Right lobe of liver (tissue), 6 donors: ENCODE data around the gene MAML3. TPM values are rescaled to one million over a fixed set of nuclear protein-coding genes. Genes with fewer than 3 reads are reported as not detected.

Experiments used
- ATAC-seq, 4 donors: fragments of 200-7000 bp; cut with Tn5 transposase; one replicate each; pipeline ENCODE4 v1.9.1; 2020; ENCODE audit warnings: mild to moderate bottlenecking in 4 of 4, moderate library complexity in 4 of 4
- DNase-seq, 3 donors: peaks; one replicate each; pipeline ENCODE4 v3.0.0-alpha.2; 2020
- H3K27ac ChIP-seq, 3 donors: fragments of 200-600 bp; one replicate each; pipeline ENCODE4 v1.8.0; 2022
- H3K27me3 ChIP-seq, 2 donors: fragments of 200-600 bp; one replicate each; pipeline ENCODE4 v1.8.0; 2022
- H3K36me3 ChIP-seq, 4 donors: fragments of 200-600 bp; sonication (generic) in 1 of 4; one replicate each; pipeline versions ENCODE4 v1.5.1 to v1.8.0; 2017 to 2022; ENCODE audit warnings: control low read depth in 1 of 4
- H3K4me1 ChIP-seq, 4 donors: fragments of 200-600 bp; sonication (generic) in 1 of 4; one replicate each; pipeline versions ENCODE4 v1.5.1 to v1.8.0; 2017 to 2022; ENCODE audit warnings: control low read depth in 1 of 4
- H3K4me3 ChIP-seq, 3 donors: fragments of 200-600 bp; one replicate each; pipeline ENCODE4 v1.8.0; 2022
- H3K9me3 ChIP-seq, 4 donors: fragments of 200-600 bp; sonication (generic) in 1 of 4; one replicate each; pipeline versions ENCODE4 v1.5.1 to v1.8.0; 2017 to 2022; ENCODE audit warnings: control low read depth in 1 of 4
- CTCF ChIP-seq, 4 donors: fragments of 200-600 bp in 3 of 4; fragments of 450-650 bp in 1 of 4; IDR thresholded peaks; one replicate each; pipeline versions ENCODE4 v1.5.1 to v1.8.0; 2016 to 2022; ENCODE audit warnings: antibody characterized with exemption in 4 of 4, mild to moderate bottlenecking in 2 of 4
- POLR2A ChIP-seq: fragments of 450-650 bp; IDR thresholded peaks from one replicate; pipeline ENCODE4 v1.6.1; 2017; ENCODE audit warnings: antibody characterized with exemption, mild to moderate bottlenecking
- WGBS: methylation state at CpG from one replicate; pipeline ENCODE4 v1.1.6; 2018; ENCODE audit warnings: low coverage, low lambda C conversion rate; ENCODE audit not compliant: insufficient coverage; ENCODE audit errors: missing lambda C conversion rate; 5-methylcytosine and 5-hydroxymethylcytosine counted together
- intact Hi-C, 2 donors: fragments of 100-400 bp; cut with DNase I; formaldehyde crosslinking; loops; one replicate each; pipeline versions ENCODE4 v1.11.2 to v1.14.1; 2022
- total RNA-seq, 6 experiments: library from RNA; depleted of rRNA in 2 of 6; stranded (reverse); fragments of >200 nt in 2 of 6; fragmentation: NEBNext Ultra II Directional in 3 of 6; extraction: Animal tissue kit (Norgen Biotek cat#: 25700) in 3 of 6; gene quantifications; one replicate each; pipeline versions ENCODE4 v1.1.0 to v1.2.4, GENCODE V29; 2016 to 2023
- donor health status: DM: no; HTN: yes; CAD: no.
- donor health status: DM: no; HTN: no; CAD: no.
- donor health status: DM: no; HTN: no; CAD: no.
- donor health status: DM: no; HTN: yes; CAD: no.
- donor health status: DM: no; HTN: yes; CAD: no.

The MAML3 gene
- total RNA-seq, 6 experiments from 2014 or later, result 2.6 to 7.8 (median 5.0) TPM

- TF ChIP-seq CTCF (IDR thresholded peaks at IDR 0.05) (no peak), POLR2A (no peak)
- no peak for ATAC-seq
- Histone ChIP-seq H3K27me3 (no peaks in the 10 kb centered on the region), H3K36me3 (no peaks in the 10 kb centered on the region), H3K27ac (no peak overlapping the region), H3K4me3 (no peak overlapping the region), H3K4me1 (peaks cover 0 to 7% (median 2%) of the 10 kb centered on the region in 4 donors), H3K9me3 (no peaks in the 10 kb centered on the region)
- WGBS, result 92% methylated on average over 2 of the region's 3 CpGs
- DNase-seq, result no peak
- intact Hi-C loops, result no loop called here
These were observed 98.0 kb downstream of the MAML3 start for GRCh38 chr4:140056015-140056414.

GRCh38 chr4:140054861-140055260 lies 99.1 kb downstream of the MAML3 start:
- Histone ChIP-seq H3K4me1 (no peaks in the 10 kb centered on the region), H3K36me3 (no peaks in the 10 kb centered on the region), H3K9me3 (no peaks in the 10 kb centered on the region), H3K4me3 (no peak overlapping the region), H3K27ac (no peak overlapping the region), H3K27me3 (no peaks in the 10 kb centered on the region)
- ATAC-seq (no peak), DNase-seq (no peak)
- intact Hi-C loops, result no loop called here
- 75% methylated on average over 1 of the region's 1 CpG for WGBS
- TF ChIP-seq POLR2A (no peak), CTCF (IDR thresholded peaks at IDR 0.05) (no peak)

GRCh38 chr4:140053185-140053584 lies 100.8 kb downstream of the MAML3 start:
- TF ChIP-seq POLR2A (no peak), CTCF (IDR thresholded peaks at IDR 0.05) (no peak)
- H3K27me3 ChIP-seq, result no peaks in the 10 kb centered on the region
- ATAC-seq (no peak), DNase-seq (no peak)
- H3K4me1 ChIP-seq, result peaks cover 0 to 10% (median 3%) of the 10 kb centered on the region in 4 donors
- WGBS, result 91% methylated on average over 3 of the region's 4 CpGs
- no peak overlapping the region for H3K4me3 ChIP-seq
- intact Hi-C loops, result no loop called here
- H3K36me3 ChIP-seq, result no peaks in the 10 kb centered on the region
- no peak overlapping the region for H3K27ac ChIP-seq
- no peaks in the 10 kb centered on the region for H3K9me3 ChIP-seq

GRCh38 chr4:140052050-140052449 lies 101.9 kb downstream of the MAML3 start:
- TF ChIP-seq CTCF (IDR thresholded peaks at IDR 0.05) (peak; percentile 55 to 65 (median 60)), POLR2A (no peak)
- Histone ChIP-seq H3K4me3 (no peak overlapping the region), H3K9me3 (no peaks in the 10 kb centered on the region), H3K27me3 (no peaks in the 10 kb centered on the region), H3K36me3 (no peaks in the 10 kb centered on the region), H3K27ac (no peak overlapping the region), H3K4me1 (peaks cover 0 to 14% (median 4%) of the 10 kb centered on the region in 4 donors)
- intact Hi-C loops, result no loop called here
- 36% methylated on average over 3 of the region's 3 CpGs for WGBS
- peak; percentile 65 to 75 (median 70) for ATAC-seq
- DNase-seq, result peak in 1 of 3 donors; percentile 40
